ENCODE data around the gene CFAP61. TPM values are rescaled to one million over a fixed set of nuclear protein-coding genes. Genes with fewer than 3 reads are reported as not detected.

CFAP61 gene, protein sequence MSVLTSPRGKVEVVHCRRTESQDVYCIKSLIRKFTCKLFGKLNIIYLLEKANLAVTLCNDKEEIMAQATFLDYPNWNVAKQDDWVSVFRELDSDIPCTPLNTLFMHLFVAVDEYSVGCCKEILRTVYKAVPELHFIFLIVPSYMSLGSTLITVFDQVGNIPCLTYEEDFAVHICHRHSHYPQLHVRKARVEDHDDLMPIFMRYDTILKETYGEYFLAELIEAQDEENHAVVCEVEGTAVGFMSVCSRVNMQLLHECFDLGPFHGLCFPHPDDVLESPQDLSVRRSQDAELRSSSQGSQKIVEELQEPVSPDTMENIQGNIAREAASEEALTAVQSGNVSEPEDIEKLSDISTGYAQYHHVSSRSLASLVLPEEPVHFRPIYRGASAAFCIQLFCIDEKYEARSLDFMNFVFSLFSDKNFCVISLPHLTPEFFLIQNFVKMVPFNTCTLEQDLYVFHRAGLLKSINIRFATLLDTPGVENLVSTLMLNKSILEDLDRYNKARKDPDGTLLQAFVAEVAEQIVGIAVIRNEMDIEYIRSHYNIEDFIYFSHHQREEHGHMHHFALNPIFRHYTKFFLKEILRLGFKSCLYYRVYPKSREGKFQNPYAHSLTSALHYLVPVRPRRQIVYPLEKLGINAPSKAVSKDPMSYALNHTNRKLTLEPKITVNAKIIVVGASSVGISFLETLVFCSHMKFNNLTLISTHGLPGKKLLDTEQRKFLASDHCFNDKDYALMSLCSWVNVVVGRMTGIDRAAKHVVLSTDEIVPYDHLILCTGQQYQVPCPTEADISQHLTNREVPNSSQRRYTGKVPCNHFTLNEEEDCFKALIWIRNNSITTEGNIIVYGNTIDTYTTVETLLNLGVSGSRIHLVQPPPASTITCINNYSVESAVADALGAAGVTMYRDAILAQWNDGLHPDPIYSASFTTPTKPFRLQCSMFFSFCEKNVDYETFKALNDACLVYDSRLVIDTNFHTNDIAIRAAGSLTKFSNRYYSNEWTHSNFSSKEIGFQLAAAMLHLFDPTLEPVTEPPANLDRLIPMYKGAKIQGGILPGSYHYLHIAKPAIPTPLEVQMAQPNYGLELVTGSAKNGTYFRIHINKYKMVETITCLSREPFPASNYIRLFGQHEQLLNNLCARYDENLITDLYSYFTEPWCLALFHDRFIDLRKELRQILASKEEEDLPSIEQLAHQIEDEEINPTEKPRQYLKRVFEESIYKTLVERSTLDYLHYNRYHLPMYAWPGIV
- 0.32 TPM in 1 of 2 replicates, not detected in the other for total RNA-seq

DNA sequence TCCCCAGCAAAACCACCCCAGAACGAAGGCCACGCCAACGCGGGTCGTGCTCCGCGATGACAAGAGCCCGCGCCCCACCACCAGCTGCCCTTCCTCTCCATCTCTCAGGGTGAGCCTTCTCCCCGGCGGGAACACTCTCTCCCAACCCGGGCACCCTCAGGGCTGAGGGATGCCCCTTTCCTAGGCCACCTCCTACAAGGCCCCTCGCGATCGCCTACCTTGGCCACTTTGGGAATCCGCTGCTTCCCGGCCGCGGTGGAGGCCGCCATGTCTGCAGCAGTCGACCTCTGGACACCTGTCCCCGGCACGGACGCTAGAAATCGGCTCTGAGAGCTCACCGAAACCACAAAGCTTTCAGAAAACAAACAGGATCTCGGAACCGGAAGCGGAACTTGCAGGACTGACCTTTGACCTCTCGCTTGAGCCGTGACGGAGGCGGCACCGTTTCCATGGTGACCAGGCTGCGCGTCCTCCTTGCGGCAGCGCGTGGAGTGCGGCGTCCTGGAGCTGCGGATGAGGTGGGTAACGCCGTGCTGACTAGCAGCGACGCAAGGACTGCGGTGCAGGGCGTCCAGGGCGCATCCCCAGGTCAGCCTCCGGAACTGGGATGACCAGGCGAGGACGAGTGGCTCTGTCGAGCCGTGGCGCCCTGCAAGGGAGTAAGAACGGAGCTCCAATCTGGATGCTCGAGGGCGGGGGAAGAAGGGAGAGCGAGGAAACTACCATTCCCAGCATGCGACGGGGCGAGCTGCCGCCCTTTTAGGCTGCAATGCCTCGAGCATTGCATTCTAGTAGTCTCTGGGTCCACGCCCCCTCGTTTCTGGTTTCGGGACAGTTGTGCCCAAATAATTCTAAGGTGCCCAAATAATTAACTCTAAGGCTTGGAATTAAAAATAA is at the start of gene CFAP61, which contains the start of gene CRNKL1:
Gene CFAP61, plus strand, starts transcription at position 459 of the 897 bp plus-strand sequence. CDS start 4,122 bp downstream, outside the sequence.
Gene CRNKL1, minus strand, starts transcription at position 393 of the 897 bp plus-strand sequence. Its CDS starts 124 bp downstream, at position 269.

DNA sequence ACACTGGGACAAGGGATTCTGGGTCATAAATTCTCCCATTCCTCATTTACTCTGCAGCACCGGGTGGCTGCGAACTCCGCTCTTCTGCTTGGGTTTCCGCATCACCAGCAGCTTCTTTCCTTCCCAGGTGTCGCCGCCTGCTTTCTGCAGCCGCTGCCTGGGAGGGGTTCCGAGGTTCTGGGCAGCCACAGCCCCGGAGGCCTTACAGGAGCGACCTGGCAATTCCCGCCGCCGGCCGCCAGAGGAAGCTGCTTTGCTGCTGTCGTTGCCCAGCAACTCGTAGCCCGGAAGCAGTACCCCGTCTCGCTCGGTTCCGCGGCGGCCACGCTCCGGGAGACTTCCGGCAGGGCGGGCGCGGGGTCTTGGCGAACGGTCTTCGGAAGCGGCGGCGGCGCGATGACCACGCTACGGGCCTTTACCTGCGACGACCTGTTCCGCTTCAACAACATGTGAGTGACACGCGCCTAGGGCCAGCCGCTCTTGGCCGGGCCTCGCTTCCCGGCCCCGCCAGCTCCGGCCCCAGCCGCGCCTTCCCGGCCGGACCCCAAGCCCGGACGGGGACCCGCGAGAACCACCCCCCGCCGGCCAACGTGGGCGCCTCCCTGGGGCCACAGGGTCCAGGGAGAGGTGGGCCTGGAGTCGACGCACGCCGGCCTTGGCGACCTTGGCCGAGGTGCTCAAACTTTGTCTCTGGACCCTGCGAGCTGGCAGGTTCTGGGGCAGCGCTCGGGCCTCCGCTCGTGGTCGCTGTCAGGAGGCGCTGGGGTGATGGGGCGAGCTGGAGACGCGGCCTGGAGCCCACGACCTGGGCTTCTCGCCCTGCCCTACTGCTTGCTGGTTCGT is 35.1 kb upstream of the CFAP61 start, which contains the start of gene NAA20:
Gene NAA20, plus strand, starts transcription at position 362 of the 843 bp plus-strand sequence. Its CDS starts 35 bp downstream, at position 397.

DNA sequence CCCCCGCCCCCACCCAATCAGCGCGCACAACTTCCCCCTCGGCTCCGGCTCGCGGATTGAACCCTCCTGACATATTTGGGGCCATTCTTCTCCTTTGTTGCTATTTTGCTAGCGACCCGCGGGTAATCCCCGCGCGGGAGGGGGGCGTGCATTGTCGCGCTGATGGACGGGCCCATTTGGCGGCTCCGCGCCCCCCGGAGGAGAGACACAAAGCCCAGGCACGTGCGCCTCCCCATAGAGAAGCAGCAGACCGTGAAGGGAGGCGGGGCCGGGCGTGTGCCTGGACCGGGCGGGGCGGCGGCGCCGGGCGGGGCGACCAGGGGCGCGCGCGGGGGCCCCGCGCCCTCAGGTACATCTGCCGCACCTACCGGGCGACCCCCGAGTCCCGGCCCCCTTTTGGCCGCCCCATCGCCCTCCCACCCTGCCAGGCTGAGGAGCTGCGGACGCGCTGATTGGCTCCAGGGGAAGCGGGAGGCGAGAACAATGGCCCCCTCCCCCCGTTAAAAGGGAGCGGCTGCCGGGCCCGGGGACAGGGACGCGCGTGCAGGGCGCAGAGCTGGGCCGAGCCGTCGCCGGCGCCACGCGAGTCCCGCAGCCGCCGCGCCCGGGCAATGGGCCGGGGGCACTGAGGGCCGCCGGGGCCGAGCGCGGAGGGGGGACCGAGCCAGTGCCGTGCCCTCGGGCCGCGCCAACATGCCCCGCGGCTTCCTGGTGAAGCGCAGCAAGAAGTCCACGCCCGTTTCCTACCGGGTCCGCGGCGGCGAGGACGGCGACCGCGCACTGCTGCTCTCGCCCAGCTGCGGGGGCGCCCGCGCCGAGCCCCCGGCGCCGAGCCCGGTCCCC is 315.5 kb downstream of the CFAP61 start, which contains the start of gene INSM1:
Gene INSM1, plus strand, starts transcription at position 530 of the 843 bp plus-strand sequence. Its CDS starts 164 bp downstream, at position 694.

Other genes starting within 250 kb of the CFAP61 start
- gene NAA20, start 35.2 kb upstream of the CFAP61 start, total RNA-seq, result 33.3 and 35.3 TPM in 2 replicates
- 30.0 and 32.8 TPM in 2 replicates for gene CRNKL1, start 66 bp upstream of the CFAP61 start, total RNA-seq